ENCODE data around the gene S100A13. TPM values are rescaled to one million over a fixed set of nuclear protein-coding genes. Genes with fewer than 3 reads are reported as not detected.

S100A13 gene
- total and polyA plus RNA-seq, 9 of the 15 experiments (the other 6 are each of a cell fraction or from before 2014, with no cell fraction given) = 41.9 to 129 (median 58.0) TPM

- TF ChIP-seq ZNF395 (CRISPR knock-in tag; IDR thresholded peaks at IDR 0.05) = no peak
- TF ChIP-seq POLR2A (conservative IDR thresholded peaks at IDR 0.05) = no peak
- TF ChIP-seq SMARCC2 (IDR thresholded peaks at IDR 0.05; ENCODE audit: low read depth) = no peak
- no peak for TF ChIP-seq TEAD2 (tag; IDR thresholded peaks at IDR 0.05)
- TF ChIP-seq ZNF445 (CRISPR knock-in tag; IDR thresholded peaks at IDR 0.05; ENCODE audit: low read depth) = no peak
These were observed 24.5 kb upstream of the S100A13 start (continued) for GRCh38 chr1:153651771-153652170.

GRCh38 chr1:153649863-153650235 lies 22.5 kb upstream of the S100A13 start:
- no peaks in the 10 kb centered on the region for H3K9me3 ChIP-seq (replicated peaks; ENCODE audit: control insufficient read depth, insufficient read depth, low read depth, low read length)
- peaks cover 14% of the 10 kb centered on the region in 2 experiments for H3K4me1 ChIP-seq (replicated peaks in 1 of 2; ENCODE audit: control insufficient read depth in 2 of 2, insufficient read depth in 2 of 2, low read length in 2 of 2)
- intact Hi-C loops (cut with micrococcal nuclease) (no loop called here), in situ Hi-C loops (cut with MboI) (no loop called here)
- H3K79me2 ChIP-seq (ENCODE audit: control insufficient read depth, insufficient read depth, low read length) = no peaks in the 10 kb centered on the region
- no peaks in the 10 kb centered on the region for H4K20me1 ChIP-seq (replicated peaks; ENCODE audit: control insufficient read depth, insufficient read depth, low read length)
- H3K36me3 ChIP-seq (ENCODE audit: control insufficient read depth, insufficient read depth, low read length) = peaks cover 23% of the 10 kb centered on the region
- DNase-seq (ENCODE audit: extremely low read depth in 1 of 4, low spot score in 3 of 4) (no peak), FAIRE-seq (no peak), ATAC-seq (no peak)
- WGBS (ENCODE audit: insufficient coverage, low coverage, missing lambda C conversion rate) = 65% methylated on average over 2 of the region's 2 CpGs
- H2AFZ ChIP-seq (ENCODE audit: low read depth, low read length) = no peak overlapping the region
- H3K9ac ChIP-seq (ENCODE audit: insufficient read depth in 1 of 2, low read depth in 2 of 2, low read length in 2 of 2) = peak overlapping the region in 1 of 2 experiments; percentile 31; a peak in 1 of 4 replicates
- H3K27me3 ChIP-seq (ENCODE audit: control insufficient read depth in 2 of 2, insufficient read depth in 2 of 2, low read length in 2 of 2) = no peaks in the 10 kb centered on the region
- H3K4me2 ChIP-seq (ENCODE audit: insufficient read depth, low read length) = no peak overlapping the region
- BruUV-seq (replicated peaks) = no TSS peak
- no peak overlapping the region for H3K27ac ChIP-seq (ENCODE audit: extremely low read depth, low read depth, low read length)
- no peaks in the 10 kb centered on the region for H3K9me1 ChIP-seq (ENCODE audit: control insufficient read depth, insufficient read depth, low read length)
- H3K4me3 ChIP-seq = no peak overlapping the region
- ChIA-PET CTCF (ENCODE audit: low intra/inter-chr PET ratio) (no interaction called here), POLR2A (interaction anchor here (0.6 to 14.7 kb wide), 9 partner anchors 11 to 336 kb away, joined by 3 to 205 read pairs (median 4); partner anchors contain the start of genes CHTOP, RAB13, S100A1 and S100A13)
- TF ChIP-seq NBN (IDR thresholded peaks at IDR 0.05; ENCODE audit: low read depth) (no peak), SP1 (CRISPR knock-in tag; IDR thresholded peaks at IDR 0.05) (0 out of 2 replicates have a peak, but pooled peaks have one; percentile 38), NFE2 (IDR thresholded peaks at IDR 0.05; ENCODE audit: low read depth) (no peak), ETS1 (conservative IDR thresholded peaks at IDR 0.05; ENCODE audit: control insufficient read depth, low read depth, low read length) (0 out of 2 replicates have a peak, but pooled peaks have one; percentile 2), NFYB (IDR thresholded peaks at IDR 0.05; ENCODE audit: extremely low read depth, insufficient read length) (no peak), PRDM10 (IDR thresholded peaks at IDR 0.05; ENCODE audit: partially characterized antibody) (no peak), ZFP91 (CRISPR knock-in tag; IDR thresholded peaks at IDR 0.05) (0 out of 2 replicates have a peak, but pooled peaks have one; percentile 33), SREBF1 (IDR thresholded peaks at IDR 0.05; ENCODE audit: borderline replicate concordance, low read depth, low read length) (no peak), POLR2G (IDR thresholded peaks at IDR 0.05; ENCODE audit: low read depth, low read length) (peak; percentile 42; the same call in 1 of the 2 replicates)

Data from K562 (cell line).